MCF 10A (cell line): ENCODE measurements around the gene NPTXR. TPM values are rescaled to one million over a fixed set of nuclear protein-coding genes. Genes with fewer than 3 reads are reported as not detected.

ENCODE experiments used
- BruUV-seq: library from RNA; stranded (reverse); fragments of 400-500 nt; replicated peaks from 2 replicates; lab custom pipeline; 2021; lab: Mats Ljungman, UMichigan
- CTCF ChIA-PET: fragments of 300-600 bp; sonication (Branson Sonifier 250); formaldehyde crosslinking; extraction: SDS; loops from one replicate; lab custom pipeline; 2021; ENCODE audit warnings: antibody characterized with exemption, inconsistent platforms; lab: Yijun Ruan, JAX
- POLR2A ChIA-PET: fragments of 300-600, 350-650 bp; sonication (Branson Sonifier 250); formaldehyde crosslinking; extraction: SDS; loops from one replicate; lab custom pipeline; 2020; ENCODE audit warnings: antibody characterized with exemption, inconsistent platforms; lab: Yijun Ruan, JAX
- DNase-seq: peaks from one replicate; pipeline ENCODE4 v3.0.0-alpha.2; 2018; ENCODE audit not compliant: unreplicated experiment
- H3K27ac Mint-ChIP-seq: one replicate; pipeline ENCODE4 v1.8.0; 2022; ENCODE audit warnings: mild to moderate bottlenecking, low read depth, mixed read lengths; ENCODE audit not compliant: unreplicated experiment
- H3K27me3 Mint-ChIP-seq: one replicate; pipeline ENCODE4 v1.8.0; 2022; ENCODE audit warnings: mixed read lengths; ENCODE audit not compliant: insufficient read depth, unreplicated experiment
- H3K36me3 Mint-ChIP-seq: one replicate; pipeline ENCODE4 v1.8.0; 2022; ENCODE audit warnings: mild to moderate bottlenecking, moderate library complexity, mixed read lengths; ENCODE audit not compliant: insufficient read depth, unreplicated experiment
- H3K4me1 Mint-ChIP-seq: one replicate; pipeline ENCODE4 v1.8.0; 2022; ENCODE audit warnings: mixed read lengths; ENCODE audit not compliant: insufficient read depth, unreplicated experiment
- H3K4me3 Mint-ChIP-seq: one replicate; pipeline ENCODE4 v1.8.0; 2022; ENCODE audit warnings: mild to moderate bottlenecking, moderate library complexity, mixed read lengths; ENCODE audit not compliant: unreplicated experiment
- H3K9me3 Mint-ChIP-seq: one replicate; pipeline ENCODE4 v1.8.0; 2022; ENCODE audit warnings: mixed read lengths; ENCODE audit not compliant: unreplicated experiment
- intact Hi-C: fragments of 100-400 bp; cut with micrococcal nuclease; formaldehyde crosslinking; loops from 2 replicates; pipeline ENCODE4 v1.14.1; 2022
- total RNA-seq: library from RNA; stranded (reverse); gene quantifications from 2 replicates; pipeline ENCODE4 v1.2.3, GENCODE V29; 2022
- TF ChIP-seq, protein P1 (sequence below): fragments of 200-600 bp; IDR thresholded peaks from one replicate; pipeline ENCODE4 v1.8.0; 2022; ENCODE audit warnings: antibody characterized with exemption, mild to moderate bottlenecking; ENCODE audit not compliant: unreplicated experiment

The NPTXR gene
- total RNA-seq, 1 experiment from 2014 or later = 0.93 TPM

GRCh38 chr22:38781033-38781432 is 62.8 kb downstream of the NPTXR start:
- BruUV-seq = no TSS peak
- ChIA-PET POLR2A (no interaction called here), CTCF (no interaction called here)
- Mint-ChIP-seq H3K27me3 (no peaks in the 10 kb centered on the region), H3K36me3 (peaks cover 17% of the 10 kb centered on the region), H3K4me3 (no peak overlapping the region), H3K27ac (no peak overlapping the region), H3K9me3 (no peaks in the 10 kb centered on the region), H3K4me1 (no peaks in the 10 kb centered on the region)
- no peak for DNase-seq
- intact Hi-C loops = no loop called here
- TF ChIP-seq, protein P1, sequence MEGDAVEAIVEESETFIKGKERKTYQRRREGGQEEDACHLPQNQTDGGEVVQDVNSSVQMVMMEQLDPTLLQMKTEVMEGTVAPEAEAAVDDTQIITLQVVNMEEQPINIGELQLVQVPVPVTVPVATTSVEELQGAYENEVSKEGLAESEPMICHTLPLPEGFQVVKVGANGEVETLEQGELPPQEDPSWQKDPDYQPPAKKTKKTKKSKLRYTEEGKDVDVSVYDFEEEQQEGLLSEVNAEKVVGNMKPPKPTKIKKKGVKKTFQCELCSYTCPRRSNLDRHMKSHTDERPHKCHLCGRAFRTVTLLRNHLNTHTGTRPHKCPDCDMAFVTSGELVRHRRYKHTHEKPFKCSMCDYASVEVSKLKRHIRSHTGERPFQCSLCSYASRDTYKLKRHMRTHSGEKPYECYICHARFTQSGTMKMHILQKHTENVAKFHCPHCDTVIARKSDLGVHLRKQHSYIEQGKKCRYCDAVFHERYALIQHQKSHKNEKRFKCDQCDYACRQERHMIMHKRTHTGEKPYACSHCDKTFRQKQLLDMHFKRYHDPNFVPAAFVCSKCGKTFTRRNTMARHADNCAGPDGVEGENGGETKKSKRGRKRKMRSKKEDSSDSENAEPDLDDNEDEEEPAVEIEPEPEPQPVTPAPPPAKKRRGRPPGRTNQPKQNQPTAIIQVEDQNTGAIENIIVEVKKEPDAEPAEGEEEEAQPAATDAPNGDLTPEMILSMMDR = no peak

DNA sequence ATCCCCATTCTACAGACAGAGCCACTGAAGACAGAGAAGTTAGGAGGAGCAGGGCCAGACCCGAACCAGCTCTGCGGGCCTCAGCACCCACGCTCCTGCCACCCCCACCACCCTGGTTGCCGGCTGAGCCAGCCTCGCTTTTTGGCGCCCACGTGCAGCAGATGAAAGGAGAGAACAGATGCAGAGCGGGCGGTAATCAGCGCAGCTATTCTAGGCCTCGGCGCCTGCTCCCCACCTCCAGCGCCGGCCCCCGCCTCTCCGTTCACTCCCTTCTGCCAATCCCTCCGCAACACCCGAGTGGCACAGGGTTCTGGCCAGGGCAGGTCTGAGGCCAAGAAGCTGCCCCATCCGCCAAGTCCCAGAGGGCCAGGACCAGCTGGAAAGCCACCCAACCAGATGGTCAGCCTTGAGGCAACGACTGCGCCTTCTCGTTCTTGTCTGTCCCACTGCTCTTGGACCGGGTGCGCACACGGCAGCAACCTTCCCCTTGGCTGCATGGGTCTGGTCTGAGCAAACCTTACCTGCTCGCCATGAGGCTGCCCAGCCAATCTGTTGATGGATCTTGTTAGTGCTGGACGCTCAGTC is 66.6 kb downstream of the NPTXR start:
- H3K4me3 Mint-ChIP-seq = no peak overlapping the region
- BruUV-seq = no TSS peak
- intact Hi-C loops = no loop called here
- no peak for DNase-seq
- CTCF ChIA-PET = interaction anchor here (2.0 kb wide), 1 partner anchor 8 kb away, joined by 11 read pairs; no protein-coding TSS in a partner anchor
- no peaks in the 10 kb centered on the region for H3K27me3 Mint-ChIP-seq
- H3K4me1 Mint-ChIP-seq = peaks cover 5% of the 10 kb centered on the region
- POLR2A ChIA-PET = no interaction called here
- TF ChIP-seq, protein P1 = no peak
- no peak overlapping the region for H3K27ac Mint-ChIP-seq
- no peaks in the 10 kb centered on the region for H3K9me3 Mint-ChIP-seq
- H3K36me3 Mint-ChIP-seq = peaks cover 7% of the 10 kb centered on the region

DNA sequence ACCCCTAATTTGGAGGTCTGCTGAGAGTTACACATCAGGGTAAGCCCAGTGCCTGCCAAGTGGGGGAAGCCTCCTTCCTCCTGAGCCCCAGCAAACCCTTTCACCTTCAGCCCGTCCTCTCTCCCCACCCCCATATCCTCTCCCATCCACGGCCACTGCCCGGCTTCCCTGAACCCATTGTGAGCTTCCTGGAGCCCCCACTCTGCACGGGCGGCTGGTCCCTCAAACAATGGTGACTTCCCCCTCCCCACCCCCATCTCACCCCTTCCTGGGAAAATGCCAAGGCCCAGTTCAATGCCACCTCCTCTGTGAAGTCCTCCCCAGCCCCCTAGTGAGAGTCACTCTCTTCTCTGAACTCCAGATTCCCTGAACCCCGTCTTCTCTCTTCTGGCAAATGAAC is 67.7 kb downstream of the NPTXR start:
- H3K4me1 Mint-ChIP-seq = peaks cover 5% of the 10 kb centered on the region
- no TSS peak for BruUV-seq
- peaks cover 7% of the 10 kb centered on the region for H3K36me3 Mint-ChIP-seq
- TF ChIP-seq, protein P1 = no peak
- intact Hi-C loops = no loop called here
- CTCF ChIA-PET = interaction anchor here (1.9 kb wide), 1 partner anchor 94 kb away, joined by 6 read pairs; no protein-coding TSS in a partner anchor
- H3K27ac Mint-ChIP-seq = no peak overlapping the region
- no peaks in the 10 kb centered on the region for H3K9me3 Mint-ChIP-seq
- POLR2A ChIA-PET = no interaction called here
- no peaks in the 10 kb centered on the region for H3K27me3 Mint-ChIP-seq
- no peak for DNase-seq
- H3K4me3 Mint-ChIP-seq = no peak overlapping the region

- no TSS peak for BruUV-seq
- TF ChIP-seq, protein P1 = no peak
- DNase-seq = no peak
- Mint-ChIP-seq H3K9me3 (no peaks in the 10 kb centered on the region), H3K27me3 (no peaks in the 10 kb centered on the region), H3K4me1 (peaks cover 5% of the 10 kb centered on the region), H3K36me3 (peaks cover 7% of the 10 kb centered on the region), H3K27ac (no peak overlapping the region), H3K4me3 (no peak overlapping the region)
- CTCF ChIA-PET = interaction anchor here (0.7 to 1.9 kb wide), 2 partner anchors 93 to 94 kb away, joined by 3 to 6 read pairs; no protein-coding TSS in a partner anchor
- intact Hi-C loops = no loop called here
- POLR2A ChIA-PET = no interaction called here
Observed at GRCh38 chr22:38775656-38776055, 68.2 kb downstream of the NPTXR start.
